ENCODE measurements around the gene ORM1. TPM values are rescaled to one million over a fixed set of nuclear protein-coding genes. Genes with fewer than 3 reads are reported as not detected.

Gene ORM1
- total RNA-seq, 1 experiment from 2014 or later, result not detected

GRCh38 chr9:114374936-114375335 is 52.0 kb downstream of the ORM1 start:
- H3K9me3 ChIP-seq (ENCODE audit: low read length), result no peaks in the 10 kb centered on the region
- no peak overlapping the region for H3K4me2 ChIP-seq (ENCODE audit: low read depth, low read length, poor library complexity, severe bottlenecking)
- peaks cover 47% of the 10 kb centered on the region for H3K79me2 ChIP-seq (ENCODE audit: low read length)
- no peak overlapping the region for H3K9ac ChIP-seq (ENCODE audit: low read length)
- DNase-seq, result no peak
- H3K27me3 ChIP-seq (ENCODE audit: low read length), result no peaks in the 10 kb centered on the region
- H4K20me1 ChIP-seq (ENCODE audit: insufficient read depth, low read depth, low read length), result no peaks in the 10 kb centered on the region
- H3K27ac ChIP-seq (ENCODE audit: low read length), result peak overlapping the region; percentile 97
- H3K4me1 ChIP-seq (ENCODE audit: low read length), result peaks cover 50% of the 10 kb centered on the region
- no peak overlapping the region for H3K4me3 ChIP-seq (ENCODE audit: low read length)
- no peak overlapping the region for H2AFZ ChIP-seq (ENCODE audit: low read length)
- no peaks in the 10 kb centered on the region for H3K9me2 ChIP-seq (replicated peaks; ENCODE audit: insufficient read depth, low read length)
- H3K36me3 ChIP-seq (ENCODE audit: insufficient read depth, low read length), result peaks cover 49% of the 10 kb centered on the region

GRCh38 chr9:114375386-114376175 is 52.7 kb downstream of the ORM1 start:
- DNase-seq, result no peak
- Histone ChIP-seq H3K4me1 (ENCODE audit: low read length) (peaks cover 50% of the 10 kb centered on the region), H3K36me3 (ENCODE audit: insufficient read depth, low read length) (peaks cover 53% of the 10 kb centered on the region), H3K27ac (ENCODE audit: low read length) (peak overlapping the region; percentile 97), H3K27me3 (ENCODE audit: low read length) (no peaks in the 10 kb centered on the region), H3K79me2 (ENCODE audit: low read length) (peaks cover 48% of the 10 kb centered on the region), H3K9me3 (ENCODE audit: low read length) (no peaks in the 10 kb centered on the region), H3K4me3 (ENCODE audit: low read length) (no peak overlapping the region), H2AFZ (ENCODE audit: low read length) (no peak overlapping the region), H3K9ac (ENCODE audit: low read length) (no peak overlapping the region), H3K9me2 (replicated peaks; ENCODE audit: insufficient read depth, low read length) (no peaks in the 10 kb centered on the region), H4K20me1 (ENCODE audit: insufficient read depth, low read depth, low read length) (no peaks in the 10 kb centered on the region), H3K4me2 (ENCODE audit: low read depth, low read length, poor library complexity, severe bottlenecking) (no peak overlapping the region)

Other genes starting within 250 kb of the ORM1 start
- gene AMBP, start 244.8 kb upstream of the ORM1 start, total RNA-seq (2014; rRNA removed; shearing (Covaris generic); ENCODE audit: low replicate concordance), result not detected in 2 replicates
- gene KIF12, start 223.8 kb upstream of the ORM1 start, total RNA-seq (2014; rRNA removed; shearing (Covaris generic); ENCODE audit: low replicate concordance), result not detected in 2 replicates
- not detected in 2 replicates for gene COL27A1, start 167.6 kb upstream of the ORM1 start, total RNA-seq (2014; rRNA removed; shearing (Covaris generic); ENCODE audit: low replicate concordance)
- not detected in 2 replicates for gene ORM2, start 6.8 kb downstream of the ORM1 start, total RNA-seq (2014; rRNA removed; shearing (Covaris generic); ENCODE audit: low replicate concordance)
- 77.9 and 122 TPM in 2 replicates for gene AKNA, start 64.9 kb downstream of the ORM1 start, total RNA-seq (2014; rRNA removed; shearing (Covaris generic); ENCODE audit: low replicate concordance)
- gene WHRN, start 182.4 kb downstream of the ORM1 start, total RNA-seq (2014; rRNA removed; shearing (Covaris generic); ENCODE audit: low replicate concordance), result 0.30 and 0.76 TPM in 2 replicates